Panc1 (cell line): ENCODE data around the gene TLE3. TPM values are rescaled to one million over a fixed set of nuclear protein-coding genes. Genes with fewer than 3 reads are reported as not detected.

Experiments used
- ATAC-seq: fragments of 200-7000 bp; cut with Tn5 transposase; 2 replicates; pipeline ENCODE4 v1.9.1; 2020; ENCODE audit warnings: mild to moderate bottlenecking, moderate library complexity
- BruUV-seq: library from RNA; stranded (reverse); fragments of 400-500 nt; replicated peaks from 2 replicates; lab custom pipeline; 2021; lab: Mats Ljungman, UMichigan
- CTCF ChIA-PET: fragments of 300-600 bp; sonication (Branson Sonifier 250); formaldehyde crosslinking; loops from one replicate; lab custom pipeline; 2022; ENCODE audit warnings: antibody characterized with exemption; lab: Charles Lee
- POLR2A ChIA-PET: fragments of 300-600 bp; sonication (Branson Sonifier 250); formaldehyde crosslinking; loops from one replicate; lab custom pipeline; 2022; ENCODE audit warnings: antibody characterized with exemption; lab: Charles Lee
- DNase-seq: peaks from one replicate; pipeline ENCODE4 v3.0.0-alpha.2; 2010; ENCODE audit warnings: low read depth, low spot score
- H3K27ac ChIP-seq: 2 replicates; pipeline ENCODE4 v1.5.1; 2011; ENCODE audit warnings: mild to moderate bottlenecking, low read length, inconsistent platforms
- H3K27me3 ChIP-seq: fragments of 200-500 bp; sonication (Bioruptor generic); 2 replicates; pipeline ENCODE4 v1.6.0; 2014; ENCODE audit warnings: low read length, inconsistent platforms; ENCODE audit not compliant: control insufficient read depth, insufficient read depth
- H3K36me3 ChIP-seq: fragments of 200-500 bp; sonication (Bioruptor generic); 2 replicates; pipeline ENCODE4 v1.5.1; 2014; ENCODE audit warnings: inconsistent platforms, mild to moderate bottlenecking, low read length, moderate library complexity; ENCODE audit not compliant: control insufficient read depth, insufficient read depth
- H3K4me1 ChIP-seq: 2 replicates; pipeline ENCODE4 v1.5.1; 2011; ENCODE audit warnings: inconsistent platforms, mild to moderate bottlenecking, low read length, moderate library complexity; ENCODE audit not compliant: control insufficient read depth, insufficient read depth
- H3K4me3 ChIP-seq, 2 experiments: 2 replicates each; pipeline ENCODE4 v1.5.1; 2011 to 2012; ENCODE audit warnings: low read depth in 2 of 2, low read length in 2 of 2, mild to moderate bottlenecking in 2 of 2, inconsistent platforms in 1 of 2, moderate library complexity in 1 of 2
- H3K9me3 ChIP-seq: fragments of 200-500 bp; sonication (Bioruptor generic); 2 replicates; pipeline ENCODE4 v1.5.1; 2014; ENCODE audit warnings: low read depth, mild to moderate bottlenecking, inconsistent platforms, low read length, moderate library complexity; ENCODE audit not compliant: control insufficient read depth, insufficient read depth
- CTCF ChIP-seq: fragments of 450-650 bp; IDR thresholded peaks from 2 replicates; pipeline ENCODE4 v1.5.1; 2017; ENCODE audit warnings: mild to moderate bottlenecking
- POLR2AphosphoS5 ChIP-seq: IDR thresholded peaks from 2 replicates; pipeline ENCODE4 v1.6.1; 2012; ENCODE audit warnings: mild to moderate bottlenecking, low read depth, low read length, moderate library complexity
- SIN3A ChIP-seq: IDR thresholded peaks from 2 replicates; pipeline ENCODE4 v1.6.1; 2012; ENCODE audit warnings: low read depth, mild to moderate bottlenecking, low read length, moderate library complexity, borderline replicate concordance; ENCODE audit not compliant: insufficient read depth
- TCF7L2 ChIP-seq: IDR thresholded peaks from 2 replicates; pipeline ENCODE4 v1.6.1; 2011; ENCODE audit warnings: mild to moderate bottlenecking, low read depth, low read length, inconsistent platforms
- in situ Hi-C: cut with HindIII; loops from 2 replicates; pipeline ENCODE4 v1.10.0; 2016; ENCODE audit warnings: low sequenced_read_pairs, low pct_unique_long_range_greater_than_20kb
- intact Hi-C: fragments of 100-400 bp; cut with micrococcal nuclease; formaldehyde crosslinking; loops from one replicate; pipeline ENCODE4 v1.10.0; 2022; ENCODE audit not compliant: unreplicated experiment
- total RNA-seq: library from RNA; stranded (reverse); gene quantifications from one replicate; pipeline ENCODE4 v1.2.1, GENCODE V29; 2021; ENCODE audit not compliant: unreplicated experiment
- TF ChIP-seq, protein P1 (sequence below), 2 experiments: IDR thresholded peaks; 2 replicates each; pipeline ENCODE4 v1.6.1; 2011 to 2012; ENCODE audit warnings: low read depth in 2 of 2, control low read depth in 1 of 2, low read length in 1 of 2, mild to moderate bottlenecking in 1 of 2, moderate library complexity in 1 of 2; ENCODE audit not compliant: insufficient read depth in 1 of 2

The TLE3 gene
- total RNA-seq, 1 experiment from 2014 or later: 132 TPM

DNA sequence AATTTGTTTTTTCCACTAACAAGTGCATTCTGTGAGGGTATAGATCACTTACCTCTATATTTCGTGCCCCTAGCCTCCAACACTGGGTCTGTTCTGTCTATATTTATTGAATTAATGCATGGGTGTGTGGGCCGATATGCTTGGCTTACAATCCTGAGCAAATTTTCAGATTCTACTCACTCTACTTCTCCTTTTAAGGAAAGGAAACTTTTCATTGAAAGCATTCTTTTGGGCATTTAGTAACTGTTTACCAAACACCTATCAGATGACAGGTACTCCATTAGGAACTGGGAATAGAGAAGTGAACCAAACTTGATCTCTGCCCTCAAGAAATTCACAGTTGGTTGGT lies 60.5 kb downstream of the TLE3 start:
- POLR2A ChIA-PET: no interaction called here
- no TSS peak for BruUV-seq
- intact Hi-C loops (loop anchor here (10.0 kb wide), 1 partner anchor 62 kb away; no protein-coding TSS in a partner anchor), in situ Hi-C loops (no loop called here)
- CTCF ChIA-PET: no interaction called here
- Histone ChIP-seq H3K36me3 (no peaks in the 10 kb centered on the region), H3K4me1 (no peaks in the 10 kb centered on the region), H3K9me3 (no peaks in the 10 kb centered on the region), H3K4me3 (no peak overlapping the region), H3K27me3 (no peaks in the 10 kb centered on the region), H3K27ac (no peak overlapping the region)
- no peak for DNase-seq
- no peak for ATAC-seq
- TF ChIP-seq, protein P1, sequence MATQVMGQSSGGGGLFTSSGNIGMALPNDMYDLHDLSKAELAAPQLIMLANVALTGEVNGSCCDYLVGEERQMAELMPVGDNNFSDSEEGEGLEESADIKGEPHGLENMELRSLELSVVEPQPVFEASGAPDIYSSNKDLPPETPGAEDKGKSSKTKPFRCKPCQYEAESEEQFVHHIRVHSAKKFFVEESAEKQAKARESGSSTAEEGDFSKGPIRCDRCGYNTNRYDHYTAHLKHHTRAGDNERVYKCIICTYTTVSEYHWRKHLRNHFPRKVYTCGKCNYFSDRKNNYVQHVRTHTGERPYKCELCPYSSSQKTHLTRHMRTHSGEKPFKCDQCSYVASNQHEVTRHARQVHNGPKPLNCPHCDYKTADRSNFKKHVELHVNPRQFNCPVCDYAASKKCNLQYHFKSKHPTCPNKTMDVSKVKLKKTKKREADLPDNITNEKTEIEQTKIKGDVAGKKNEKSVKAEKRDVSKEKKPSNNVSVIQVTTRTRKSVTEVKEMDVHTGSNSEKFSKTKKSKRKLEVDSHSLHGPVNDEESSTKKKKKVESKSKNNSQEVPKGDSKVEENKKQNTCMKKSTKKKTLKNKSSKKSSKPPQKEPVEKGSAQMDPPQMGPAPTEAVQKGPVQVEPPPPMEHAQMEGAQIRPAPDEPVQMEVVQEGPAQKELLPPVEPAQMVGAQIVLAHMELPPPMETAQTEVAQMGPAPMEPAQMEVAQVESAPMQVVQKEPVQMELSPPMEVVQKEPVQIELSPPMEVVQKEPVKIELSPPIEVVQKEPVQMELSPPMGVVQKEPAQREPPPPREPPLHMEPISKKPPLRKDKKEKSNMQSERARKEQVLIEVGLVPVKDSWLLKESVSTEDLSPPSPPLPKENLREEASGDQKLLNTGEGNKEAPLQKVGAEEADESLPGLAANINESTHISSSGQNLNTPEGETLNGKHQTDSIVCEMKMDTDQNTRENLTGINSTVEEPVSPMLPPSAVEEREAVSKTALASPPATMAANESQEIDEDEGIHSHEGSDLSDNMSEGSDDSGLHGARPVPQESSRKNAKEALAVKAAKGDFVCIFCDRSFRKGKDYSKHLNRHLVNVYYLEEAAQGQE (IDR thresholded peaks at IDR 0.05; ENCODE audit: insufficient read depth in 1 of 2, low read depth in 2 of 2, low read length in 1 of 2): no peak
- TF ChIP-seq CTCF (no peak), POLR2AphosphoS5 (no peak)

GRCh38 chr15:70036585-70037291 lies 61.0 kb downstream of the TLE3 start:
- ATAC-seq (no peak), DNase-seq (no peak)
- TF ChIP-seq SIN3A (no peak), TCF7L2 (no peak), POLR2AphosphoS5 (no peak), CTCF (no peak)
- TF ChIP-seq, protein P1 (IDR thresholded peaks at IDR 0.05; ENCODE audit: insufficient read depth in 1 of 2, low read depth in 2 of 2, low read length in 1 of 2): no peak
- in situ Hi-C loops: no loop called here
- intact Hi-C loops: loop anchor here (10.0 kb wide), 1 partner anchor 62 kb away; no protein-coding TSS in a partner anchor
- Histone ChIP-seq H3K36me3 (no peaks in the 10 kb centered on the region), H3K4me3 (no peak overlapping the region), H3K9me3 (no peaks in the 10 kb centered on the region), H3K4me1 (no peaks in the 10 kb centered on the region), H3K27me3 (no peaks in the 10 kb centered on the region), H3K27ac (no peak overlapping the region)
- no TSS peak for BruUV-seq
- POLR2A ChIA-PET: no interaction called here
- CTCF ChIA-PET: no interaction called here
